ENCODE measurements around the gene ZFYVE19.

GRCh38 chr15:40855706-40856234 is 48.9 kb downstream of the ZFYVE19 start:
- TF ChIP-seq, protein P1, sequence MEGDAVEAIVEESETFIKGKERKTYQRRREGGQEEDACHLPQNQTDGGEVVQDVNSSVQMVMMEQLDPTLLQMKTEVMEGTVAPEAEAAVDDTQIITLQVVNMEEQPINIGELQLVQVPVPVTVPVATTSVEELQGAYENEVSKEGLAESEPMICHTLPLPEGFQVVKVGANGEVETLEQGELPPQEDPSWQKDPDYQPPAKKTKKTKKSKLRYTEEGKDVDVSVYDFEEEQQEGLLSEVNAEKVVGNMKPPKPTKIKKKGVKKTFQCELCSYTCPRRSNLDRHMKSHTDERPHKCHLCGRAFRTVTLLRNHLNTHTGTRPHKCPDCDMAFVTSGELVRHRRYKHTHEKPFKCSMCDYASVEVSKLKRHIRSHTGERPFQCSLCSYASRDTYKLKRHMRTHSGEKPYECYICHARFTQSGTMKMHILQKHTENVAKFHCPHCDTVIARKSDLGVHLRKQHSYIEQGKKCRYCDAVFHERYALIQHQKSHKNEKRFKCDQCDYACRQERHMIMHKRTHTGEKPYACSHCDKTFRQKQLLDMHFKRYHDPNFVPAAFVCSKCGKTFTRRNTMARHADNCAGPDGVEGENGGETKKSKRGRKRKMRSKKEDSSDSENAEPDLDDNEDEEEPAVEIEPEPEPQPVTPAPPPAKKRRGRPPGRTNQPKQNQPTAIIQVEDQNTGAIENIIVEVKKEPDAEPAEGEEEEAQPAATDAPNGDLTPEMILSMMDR (IDR thresholded peaks at IDR 0.05), result no peak
- TF ChIP-seq POLR2A (IDR thresholded peaks at IDR 0.05), result no peak
